SHP77 treated with DMSO at 0.1 percent for 48 hours (cell line): ENCODE data around the gene PLBD1.
A peak's percentile ranks its signal among the peaks of the same experiment; 100 is the strongest.

Experiments
- DNase-seq: peaks from one replicate; lab custom pipeline; 2025; lab: John Stamatoyannopoulos, UW

PLBD1 gene

GRCh38 chr12:14505626-14506596 lies 61.8 kb downstream of the PLBD1 start:
- DNase-seq, result no peak

GRCh38 chr12:14495326-14495725 lies 72.4 kb downstream of the PLBD1 start:
- DNase-seq, result no peak

- DNase-seq, result no peak
These were observed 84.8 kb downstream of the PLBD1 start for GRCh38 chr12:14482886-14483285.

GRCh38 chr12:14482361-14482760 lies 85.3 kb downstream of the PLBD1 start:
- DNase-seq, result no peak

- no peak for DNase-seq
These were observed 86.5 kb downstream of the PLBD1 start for GRCh38 chr12:14481201-14481600.

- no peak for DNase-seq
These were observed 88.7 kb downstream of the PLBD1 start for GRCh38 chr12:14479004-14479403.

- no peak for DNase-seq
These were observed 93.9 kb downstream of the PLBD1 start for GRCh38 chr12:14473707-14474287.

- DNase-seq, result no peak
These were observed 96.2 kb downstream of the PLBD1 start for GRCh38 chr12:14471497-14471896.

- DNase-seq, result no peak
These were observed 107.4 kb downstream of the PLBD1 start for GRCh38 chr12:14460212-14460841.

- peak; percentile 2 for DNase-seq
These were observed 113.4 kb downstream of the PLBD1 start for GRCh38 chr12:14454098-14454907.
